Bronchial epithelial cell (primary cell): ENCODE data around the gene ELOVL5. TPM values are rescaled to one million over a fixed set of nuclear protein-coding genes. Genes with fewer than 3 reads are reported as not detected.

Source experiments
- DNase-seq: peaks from one replicate; pipeline ENCODE4 v3.0.0-alpha.2; 2010; ENCODE audit warnings: low read depth
- FAIRE-seq: peaks from 2 replicates; lab custom pipeline; 2011; peaks lifted over from hg19 to GRCh38; lab: Jason Lieb, UNC
- H3K27me3 ChIP-seq: 2 replicates; pipeline ENCODE4 v1.5.1; 2011; ENCODE audit warnings: low read length; ENCODE audit not compliant: control insufficient read depth, insufficient read depth
- H3K36me3 ChIP-seq: 2 replicates; pipeline ENCODE4 v1.5.1; 2011; ENCODE audit warnings: low read length; ENCODE audit not compliant: control insufficient read depth, insufficient read depth
- H3K4me3 ChIP-seq: 2 replicates; pipeline ENCODE4 v1.5.1; 2011; ENCODE audit warnings: mild to moderate bottlenecking, low read depth, low read length, control low read depth
- CTCF ChIP-seq: IDR thresholded peaks from 2 replicates; pipeline ENCODE4 v1.5.1; 2011; ENCODE audit warnings: mild to moderate bottlenecking, moderate library complexity, low read length, control low read depth, inconsistent platforms; ENCODE audit not compliant: insufficient read depth, severe bottlenecking
- total RNA-seq: library from RNA; depleted of rRNA; stranded (reverse); fragments of >200 nt; gene quantifications from 2 replicates; pipeline ENCODE4 v1.2.1, GENCODE V29; 2014

The ELOVL5 gene
- total RNA-seq, 1 donor from 2014 or later = 42.1 TPM

- no peak for FAIRE-seq
- Histone ChIP-seq H3K36me3 (no peaks in the 10 kb centered on the region), H3K27me3 (no peaks in the 10 kb centered on the region), H3K4me3 (no peak overlapping the region)
- no peak for TF ChIP-seq CTCF
- DNase-seq = no peak
These were observed 110.4 kb downstream of the ELOVL5 start for GRCh38 chr6:53238311-53238710.

GRCh38 chr6:53236241-53236640, 112.5 kb downstream of the ELOVL5 start:
- FAIRE-seq (no peak), DNase-seq (no peak)
- no peak overlapping the region for H3K4me3 ChIP-seq
- no peak for TF ChIP-seq CTCF
- H3K27me3 ChIP-seq = no peaks in the 10 kb centered on the region
- no peaks in the 10 kb centered on the region for H3K36me3 ChIP-seq

- no peak for FAIRE-seq
- no peaks in the 10 kb centered on the region for H3K36me3 ChIP-seq
- TF ChIP-seq CTCF = no peak
- no peak for DNase-seq
- no peaks in the 10 kb centered on the region for H3K27me3 ChIP-seq
- H3K4me3 ChIP-seq = no peak overlapping the region
These were observed 113.2 kb downstream of the ELOVL5 start for GRCh38 chr6:53235508-53235907.

- no peak overlapping the region for H3K4me3 ChIP-seq
- DNase-seq (no peak), FAIRE-seq (no peak)
- H3K36me3 ChIP-seq = no peaks in the 10 kb centered on the region
- TF ChIP-seq CTCF = no peak
- no peaks in the 10 kb centered on the region for H3K27me3 ChIP-seq
These were observed 115.4 kb downstream of the ELOVL5 start for GRCh38 chr6:53233309-53233708.

GRCh38 chr6:53230775-53231467, 117.8 kb downstream of the ELOVL5 start:
- no peaks in the 10 kb centered on the region for H3K27me3 ChIP-seq
- FAIRE-seq (no peak), DNase-seq (no peak)
- TF ChIP-seq CTCF = no peak
- no peaks in the 10 kb centered on the region for H3K36me3 ChIP-seq
- H3K4me3 ChIP-seq = no peak overlapping the region

- Histone ChIP-seq H3K4me3 (no peak overlapping the region), H3K36me3 (no peaks in the 10 kb centered on the region), H3K27me3 (no peaks in the 10 kb centered on the region)
- FAIRE-seq = no peak
- no peak for TF ChIP-seq CTCF
- DNase-seq = no peak
These were observed 120.9 kb downstream of the ELOVL5 start for GRCh38 chr6:53227847-53228246.
